Activated T-helper 2 cell treated with anti-CD3 and anti-CD28 coated beads, Interferon-gamma antibody, Interleukin-2, Interleukin-4, amounts not matched to agents 10 μg/mL and 5 μg/mL and 100 μg/mL, durations not matched to agents 14 hours and 24 hours and 36 hours (primary cell): Measurements from ENCODE around the gene CHRM1. TPM values are rescaled to one million over a fixed set of nuclear protein-coding genes. Genes with fewer than 3 reads are reported as not detected.
"Not testable (repeated sequence)": the region's sequence is repeated elsewhere in the genome, so short reads cannot be mapped to it uniquely, and the experiment has no call there.

Experiments used
- DNase-seq: peaks from one replicate; pipeline ENCODE4 v3.0.0; 2021; ENCODE audit warnings: low spot score
- H3K27ac Mint-ChIP-seq: one replicate; pipeline ENCODE4 v1.8.0; 2021; ENCODE audit warnings: mixed read lengths
- H3K27me3 Mint-ChIP-seq: one replicate; pipeline ENCODE4 v1.8.0; 2021; ENCODE audit warnings: low read depth, mixed read lengths
- H3K36me3 Mint-ChIP-seq: one replicate; pipeline ENCODE4 v1.8.0; 2021; ENCODE audit warnings: low read depth, mixed read lengths
- H3K4me1 Mint-ChIP-seq: one replicate; pipeline ENCODE4 v1.8.0; 2021; ENCODE audit warnings: low read depth, mixed read lengths
- H3K4me3 Mint-ChIP-seq: one replicate; pipeline ENCODE4 v1.8.0; 2021; ENCODE audit warnings: low read depth, mild to moderate bottlenecking, moderate library complexity, mixed read lengths
- H3K9me3 Mint-ChIP-seq: one replicate; pipeline ENCODE4 v1.8.0; 2021; ENCODE audit warnings: mixed read lengths
- intact Hi-C: fragments of 100-400 bp; cut with micrococcal nuclease; formaldehyde crosslinking; loops from one replicate; pipeline ENCODE4 v1.15.1; 2023
- total RNA-seq: library from RNA; stranded (reverse); gene quantifications from 2 replicates; pipeline ENCODE4 v1.2.3, GENCODE V29; 2022

CHRM1 gene, protein sequence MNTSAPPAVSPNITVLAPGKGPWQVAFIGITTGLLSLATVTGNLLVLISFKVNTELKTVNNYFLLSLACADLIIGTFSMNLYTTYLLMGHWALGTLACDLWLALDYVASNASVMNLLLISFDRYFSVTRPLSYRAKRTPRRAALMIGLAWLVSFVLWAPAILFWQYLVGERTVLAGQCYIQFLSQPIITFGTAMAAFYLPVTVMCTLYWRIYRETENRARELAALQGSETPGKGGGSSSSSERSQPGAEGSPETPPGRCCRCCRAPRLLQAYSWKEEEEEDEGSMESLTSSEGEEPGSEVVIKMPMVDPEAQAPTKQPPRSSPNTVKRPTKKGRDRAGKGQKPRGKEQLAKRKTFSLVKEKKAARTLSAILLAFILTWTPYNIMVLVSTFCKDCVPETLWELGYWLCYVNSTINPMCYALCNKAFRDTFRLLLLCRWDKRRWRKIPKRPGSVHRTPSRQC
- not detected in 2 replicates for total RNA-seq

DNA sequence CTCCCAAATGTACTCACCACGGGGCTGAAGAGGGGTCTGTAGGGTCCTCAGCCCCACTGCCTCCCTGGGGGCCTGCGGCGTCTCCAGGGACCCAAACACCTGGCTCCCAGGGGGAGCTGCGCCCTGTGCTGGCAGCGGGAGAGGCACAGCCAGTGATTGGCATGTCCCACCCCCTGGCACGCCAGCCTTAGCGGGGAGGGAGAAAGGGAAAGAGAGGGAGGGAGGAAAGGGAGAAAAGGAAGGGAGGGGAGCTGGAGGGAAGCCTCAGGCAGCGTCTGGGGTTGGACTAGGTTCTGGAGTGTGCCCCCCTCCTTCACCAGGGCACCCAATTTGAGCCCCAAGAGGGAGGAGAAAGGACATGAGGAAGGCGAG, at the start of gene CHRM1:
Gene CHRM1, minus strand, starts transcription at position 163 of the 372 bp plus-strand sequence. CDS start 10,263 bp downstream, outside the sequence.
- Mint-ChIP-seq H3K4me3 (no peak within 1 kb of the TSS), H3K9me3 (no peaks in the 10 kb centered on the region), H3K27me3 (peaks cover 61% of the 10 kb centered on the region), H3K27ac (no peak within 1 kb of the TSS), H3K4me1 (peaks cover 9% of the 10 kb centered on the region), H3K36me3 (no peaks in the 10 kb centered on the region)
- intact Hi-C loops: loop anchor here (10.0 kb wide), 1 partner anchor 1416 kb away; the partner anchor contains the start of gene LRRC10B
- no peak for DNase-seq

DNA sequence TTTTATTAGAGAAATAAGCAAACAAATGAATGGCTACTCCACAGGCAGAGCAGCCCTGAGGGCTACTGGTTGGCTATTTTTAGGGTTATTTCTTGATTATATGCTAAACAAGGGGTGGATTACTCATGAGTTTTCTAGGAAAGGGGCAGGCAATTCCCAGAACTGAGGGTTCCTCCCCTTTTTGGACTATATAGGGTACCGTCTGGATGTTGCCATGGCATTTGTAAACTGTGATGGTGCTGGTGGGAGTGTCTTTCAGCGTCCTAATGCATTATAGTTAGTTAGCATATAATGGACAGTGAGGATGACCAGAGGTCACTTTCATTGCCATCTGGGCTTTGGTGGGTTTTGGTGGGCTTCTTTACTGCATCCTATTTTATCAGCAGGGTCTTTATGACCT, 44.4 kb upstream of the CHRM1 start:
- H3K27me3 Mint-ChIP-seq: peaks cover 12% of the 10 kb centered on the region
- no peaks in the 10 kb centered on the region for H3K9me3 Mint-ChIP-seq
- no peak for DNase-seq
- H3K27ac Mint-ChIP-seq: no peak overlapping the region
- no peak overlapping the region for H3K4me3 Mint-ChIP-seq
- intact Hi-C loops: no loop called here
- H3K4me1 Mint-ChIP-seq: no peaks in the 10 kb centered on the region
- H3K36me3 Mint-ChIP-seq: no peaks in the 10 kb centered on the region

DNA sequence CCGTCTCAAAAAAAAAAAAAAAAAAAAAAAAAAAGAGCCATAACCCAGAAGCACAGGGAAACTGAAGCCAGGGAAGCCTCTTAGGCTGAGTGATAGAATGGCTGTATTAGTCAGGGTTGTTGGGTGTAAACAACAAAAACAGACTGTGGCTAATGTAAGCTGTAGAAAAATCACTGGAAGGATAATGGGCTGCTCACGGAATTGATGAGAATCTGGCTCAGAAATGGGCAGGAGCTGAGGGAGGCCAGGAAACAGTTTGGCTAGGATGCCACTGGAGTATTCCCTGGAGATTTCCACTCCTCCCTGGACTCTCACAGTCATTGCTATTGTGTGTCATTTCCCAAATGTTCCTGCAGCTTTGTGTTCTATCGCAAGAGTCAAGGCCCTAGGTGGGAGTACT, 41.2 kb upstream of the CHRM1 start:
- no peak for DNase-seq
- no peak overlapping the region for H3K27ac Mint-ChIP-seq
- H3K4me1 Mint-ChIP-seq: no peaks in the 10 kb centered on the region
- H3K36me3 Mint-ChIP-seq: no peaks in the 10 kb centered on the region
- H3K27me3 Mint-ChIP-seq: peaks cover 6% of the 10 kb centered on the region
- intact Hi-C loops: no loop called here
- H3K9me3 Mint-ChIP-seq: no peaks in the 10 kb centered on the region
- no peak overlapping the region for H3K4me3 Mint-ChIP-seq

DNA sequence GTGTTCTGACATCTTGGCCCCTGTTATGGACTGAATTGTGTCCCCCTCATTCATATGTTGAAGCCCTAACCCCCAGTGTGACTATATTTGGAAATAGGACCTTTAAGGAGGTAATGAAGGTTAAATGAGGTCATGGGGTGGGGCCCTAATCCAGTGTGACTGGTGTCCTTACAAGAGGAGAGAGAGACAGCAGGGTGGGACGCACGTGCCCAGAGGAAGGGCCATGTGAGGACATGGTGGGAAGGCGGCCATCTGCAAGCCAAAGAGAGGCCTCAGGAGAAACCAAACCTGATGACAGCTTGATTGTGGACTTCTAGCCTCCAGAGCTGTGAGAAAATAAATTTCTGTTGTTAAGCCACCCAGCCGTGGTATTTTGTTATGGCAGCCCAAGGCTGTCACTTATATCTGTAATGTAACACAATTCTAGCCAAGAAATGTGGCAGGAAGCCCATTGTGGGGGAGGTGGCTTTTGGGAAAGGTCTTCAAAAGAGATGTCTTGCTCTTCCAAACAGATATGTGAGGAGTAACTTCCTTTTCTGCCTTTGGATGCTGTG, 39.9 kb upstream of the CHRM1 start:
- Mint-ChIP-seq H3K4me1 (no peaks in the 10 kb centered on the region), H3K27ac (no peak overlapping the region), H3K9me3 (no peaks in the 10 kb centered on the region), H3K4me3 (no peak overlapping the region), H3K36me3 (no peaks in the 10 kb centered on the region), H3K27me3 (peaks cover 3% of the 10 kb centered on the region)
- intact Hi-C loops: no loop called here
- DNase-seq: no peak

DNA sequence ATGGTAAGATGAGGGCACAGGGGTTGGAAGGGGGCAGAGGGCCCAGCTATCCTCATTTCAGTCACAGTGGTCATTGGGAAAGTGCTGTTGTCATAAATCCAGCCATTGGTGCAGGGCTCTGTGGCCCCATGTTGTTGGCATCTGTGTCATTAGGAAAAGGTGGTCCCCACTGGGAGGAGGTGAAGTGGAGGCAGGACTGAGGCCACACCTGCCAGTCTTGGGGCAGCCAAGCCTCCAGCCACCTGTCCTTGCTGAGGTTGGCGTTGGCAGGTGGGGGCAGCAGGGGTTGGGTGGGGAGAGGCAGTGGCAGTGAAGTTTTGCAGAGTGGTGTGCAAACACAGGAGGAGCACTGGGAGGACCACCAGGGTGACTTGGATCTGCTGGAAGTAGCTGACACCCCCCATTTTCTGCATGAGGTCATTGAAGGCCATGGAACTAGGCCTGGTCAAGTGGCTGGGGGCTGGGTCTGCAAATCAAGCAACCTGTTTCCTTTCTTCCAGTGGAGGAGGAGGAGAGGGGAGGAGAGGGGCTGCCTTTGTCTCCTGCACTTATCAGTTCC, 38.3 kb upstream of the CHRM1 start:
- no peak for DNase-seq

DNA sequence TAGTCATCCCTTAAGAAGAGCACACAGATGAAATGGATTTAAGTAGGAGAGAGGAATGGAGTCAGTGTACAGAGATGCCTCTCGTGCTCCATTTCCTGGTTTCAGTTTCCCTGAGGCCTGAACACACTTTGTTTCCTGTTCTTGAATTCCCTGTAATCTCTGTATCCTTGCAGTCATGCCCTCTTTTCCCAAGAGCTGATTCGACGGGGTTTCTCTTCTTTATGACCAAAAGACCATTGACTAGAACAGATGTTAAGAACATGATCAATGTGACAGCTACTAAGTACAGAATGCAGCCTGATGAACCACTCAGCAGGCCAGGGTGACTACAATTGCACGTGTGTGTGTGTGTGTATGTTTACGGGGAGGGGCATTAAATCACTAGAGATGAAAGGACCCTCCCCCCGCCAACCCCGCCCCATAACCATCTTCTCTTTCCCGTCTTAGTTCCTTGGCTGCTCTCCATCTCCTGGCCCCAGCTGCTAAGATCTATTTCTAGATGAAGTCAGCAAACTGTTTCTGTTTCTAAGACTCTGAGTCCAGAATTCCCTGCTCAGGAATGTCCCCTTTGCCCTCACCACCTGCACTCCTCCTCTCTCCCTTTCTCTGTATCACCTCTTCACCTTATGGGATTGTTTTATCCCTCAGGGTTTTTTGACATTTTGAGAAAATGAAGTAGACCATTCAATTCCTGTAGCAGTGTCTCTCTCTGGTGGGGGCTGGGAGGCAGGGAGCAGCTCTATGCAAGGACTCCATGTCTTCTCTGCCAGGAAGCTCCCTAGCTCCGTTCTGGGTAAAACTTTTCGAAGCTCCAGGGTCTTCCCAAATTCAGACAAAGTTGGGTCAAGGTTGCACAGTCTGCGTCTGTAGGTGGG, 37.6 kb upstream of the CHRM1 start:
- intact Hi-C loops: no loop called here
- Mint-ChIP-seq H3K36me3 (no peaks in the 10 kb centered on the region), H3K27me3 (peaks cover 5% of the 10 kb centered on the region), H3K4me1 (no peaks in the 10 kb centered on the region), H3K4me3 (no peak overlapping the region), H3K27ac (no peak overlapping the region), H3K9me3 (no peaks in the 10 kb centered on the region)
- no peak for DNase-seq

More for the DNA sequence above, 38.3 kb upstream of the CHRM1 start:
- Mint-ChIP-seq H3K36me3 (no peaks in the 10 kb centered on the region), H3K9me3 (no peaks in the 10 kb centered on the region), H3K27ac (no peak overlapping the region), H3K4me1 (no peaks in the 10 kb centered on the region), H3K4me3 (no peak overlapping the region), H3K27me3 (peaks cover 5% of the 10 kb centered on the region)
- intact Hi-C loops: no loop called here

DNA sequence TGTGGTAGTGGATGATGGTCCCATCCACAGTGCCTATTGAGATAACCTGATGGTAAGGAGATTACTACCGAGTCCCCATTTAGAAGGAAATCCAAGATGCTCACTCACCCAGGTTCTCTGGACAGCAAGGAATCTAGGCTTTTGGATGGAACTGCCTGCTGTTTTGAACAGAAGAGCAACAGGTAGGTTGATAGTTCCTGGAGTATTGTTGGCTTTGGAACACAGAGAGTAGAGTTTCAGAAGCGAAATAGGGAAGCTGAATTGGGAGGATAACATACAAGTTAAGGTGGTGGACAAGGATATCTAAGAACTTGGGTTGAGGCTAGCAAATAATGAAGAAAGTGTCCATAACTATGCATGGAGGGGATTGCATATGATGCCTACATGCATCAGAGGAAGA, 36.0 kb upstream of the CHRM1 start:
- no peak for DNase-seq
- Mint-ChIP-seq H3K4me1 (no peaks in the 10 kb centered on the region), H3K4me3 (no peak overlapping the region), H3K36me3 (no peaks in the 10 kb centered on the region), H3K27me3 (peaks cover 5% of the 10 kb centered on the region), H3K27ac (no peak overlapping the region), H3K9me3 (no peaks in the 10 kb centered on the region)
- intact Hi-C loops: no loop called here

DNA sequence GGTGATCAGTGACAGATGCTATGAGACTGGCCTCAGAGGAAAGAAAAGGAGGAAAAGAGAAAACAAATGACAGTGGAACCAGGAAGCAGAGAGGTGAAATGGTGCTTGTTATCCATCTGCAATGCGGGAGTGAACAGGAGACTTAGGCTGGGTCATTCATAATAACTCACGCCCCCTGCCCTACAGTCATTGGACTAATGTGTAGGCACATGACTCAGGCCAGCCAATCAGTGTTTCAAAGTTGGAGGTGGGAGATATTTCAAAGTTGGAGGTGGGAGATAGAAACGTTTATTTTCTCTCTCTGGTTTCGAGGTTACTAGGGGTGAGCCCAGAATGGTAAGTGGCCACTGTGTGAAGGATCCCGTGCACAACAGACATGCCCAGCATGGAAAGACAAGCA, 33.3 kb upstream of the CHRM1 start:
- no peak for DNase-seq
- Mint-ChIP-seq H3K9me3 (no peaks in the 10 kb centered on the region), H3K4me3 (no peak overlapping the region), H3K4me1 (no peaks in the 10 kb centered on the region), H3K27me3 (peaks cover 5% of the 10 kb centered on the region), H3K27ac (no peak overlapping the region), H3K36me3 (no peaks in the 10 kb centered on the region)
- intact Hi-C loops: no loop called here

DNA sequence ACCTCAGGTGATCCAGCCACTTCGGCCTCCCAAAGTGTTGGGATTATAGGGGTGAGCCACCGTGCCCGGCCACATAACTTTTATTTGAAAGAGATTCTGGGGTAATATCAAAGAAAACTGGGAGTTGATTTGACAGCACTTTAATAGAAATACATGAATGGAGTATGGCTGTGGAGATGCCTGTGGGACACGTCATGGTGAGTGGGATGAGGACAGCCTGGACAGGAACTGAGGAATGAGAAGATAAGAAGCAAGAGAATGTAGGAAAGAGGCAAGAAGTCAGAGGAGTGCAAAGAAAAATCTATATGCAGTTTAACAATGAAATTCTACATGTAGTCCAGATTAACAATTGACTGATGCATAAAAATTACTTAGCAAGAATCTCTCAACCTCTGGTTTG, 32.6 kb upstream of the CHRM1 start:
- DNase-seq: no peak
- intact Hi-C loops: no loop called here
- H3K27me3 Mint-ChIP-seq: peaks cover 7% of the 10 kb centered on the region
- no peak overlapping the region for H3K4me3 Mint-ChIP-seq
- no peaks in the 10 kb centered on the region for H3K9me3 Mint-ChIP-seq
- H3K4me1 Mint-ChIP-seq: no peaks in the 10 kb centered on the region
- H3K36me3 Mint-ChIP-seq: no peaks in the 10 kb centered on the region
- no peak overlapping the region for H3K27ac Mint-ChIP-seq

DNA sequence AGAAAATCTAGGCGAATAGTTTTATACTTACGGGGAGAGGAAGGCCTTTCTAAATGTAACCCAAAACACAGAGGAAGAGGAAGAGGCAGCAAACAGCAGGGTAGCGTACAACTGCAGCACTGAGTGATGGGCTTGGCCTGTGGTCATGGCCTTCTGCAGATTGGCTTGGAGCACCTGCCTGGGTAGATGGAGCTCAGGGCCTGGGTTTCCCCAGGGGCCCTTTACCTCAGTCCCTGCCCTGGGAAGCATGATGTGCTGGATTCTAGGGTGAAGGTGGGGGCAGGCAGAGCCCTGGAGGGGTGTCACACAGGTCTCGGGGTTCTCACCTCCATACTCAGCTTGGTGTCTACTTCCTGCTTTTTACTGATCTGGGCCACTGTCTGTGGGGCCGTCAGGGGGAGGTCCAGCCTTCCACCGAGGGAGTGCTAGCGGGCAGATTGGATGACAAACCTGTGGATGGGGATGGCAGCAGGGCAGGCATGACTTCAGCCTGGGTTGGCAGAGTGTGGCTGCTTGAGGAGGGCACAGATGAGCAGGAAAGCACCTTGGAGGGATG, 27.7 kb upstream of the CHRM1 start:
- no peaks in the 10 kb centered on the region for H3K9me3 Mint-ChIP-seq
- H3K36me3 Mint-ChIP-seq: no peaks in the 10 kb centered on the region
- peaks cover 13% of the 10 kb centered on the region for H3K27me3 Mint-ChIP-seq
- intact Hi-C loops: no loop called here
- no peaks in the 10 kb centered on the region for H3K4me1 Mint-ChIP-seq
- H3K4me3 Mint-ChIP-seq: no peak overlapping the region
- no peak for DNase-seq
- no peak overlapping the region for H3K27ac Mint-ChIP-seq

DNA sequence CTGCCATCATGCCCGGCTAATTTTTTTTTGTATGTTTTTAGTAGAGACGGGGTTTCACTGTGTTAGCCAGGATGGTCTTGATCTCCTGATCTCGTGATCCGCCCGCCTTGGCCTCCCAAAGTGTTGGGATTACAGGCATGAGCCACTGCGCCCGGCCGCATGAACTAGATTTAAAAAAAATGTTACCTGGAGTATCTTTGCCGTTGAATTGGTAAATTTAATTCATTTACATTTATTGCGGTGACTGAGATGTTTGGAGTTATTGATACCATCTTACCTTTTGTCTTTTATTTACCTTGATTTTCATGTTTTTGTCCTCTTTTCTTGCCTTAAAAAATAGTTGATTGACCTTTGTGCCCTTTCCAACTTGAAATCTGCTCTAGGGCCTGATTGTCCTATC, 24.4 kb upstream of the CHRM1 start:
- peaks cover 16% of the 10 kb centered on the region for H3K27me3 Mint-ChIP-seq
- H3K4me3 Mint-ChIP-seq, intact Hi-C loops, H3K36me3 Mint-ChIP-seq, DNase-seq, H3K9me3 Mint-ChIP-seq, H3K27ac Mint-ChIP-seq, H3K4me1 Mint-ChIP-seq: not testable (repeated sequence)

DNA sequence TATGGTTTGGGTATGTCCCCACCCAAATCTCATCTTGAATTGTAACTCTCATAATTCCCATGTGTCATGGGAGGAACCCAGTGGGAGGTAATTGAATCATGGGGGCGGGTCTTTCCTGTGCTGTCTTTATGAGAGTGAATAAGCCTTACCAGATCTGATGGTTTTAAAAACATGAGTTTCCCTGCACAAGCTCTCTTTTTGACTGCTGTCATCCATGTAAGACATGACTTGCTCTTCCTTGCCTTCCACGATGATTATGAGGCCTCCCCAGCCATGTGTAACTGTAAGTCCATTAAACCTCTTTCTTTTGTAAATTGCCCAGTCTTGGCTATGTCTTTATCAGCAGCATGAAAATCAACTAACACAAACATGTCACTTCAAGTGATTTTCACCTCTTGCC, 16.4 kb upstream of the CHRM1 start:
- DNase-seq, H3K27ac Mint-ChIP-seq, H3K27me3 Mint-ChIP-seq, H3K36me3 Mint-ChIP-seq, H3K4me1 Mint-ChIP-seq, H3K9me3 Mint-ChIP-seq, H3K4me3 Mint-ChIP-seq, intact Hi-C loops: not testable (repeated sequence)
